CD4-positive, alpha-beta T cell treated with Interleukin-10 for 1 hour (primary cell): Measurements from ENCODE around the gene SUV39H1.
"Not testable (repeated sequence)": the region's sequence is repeated elsewhere in the genome, so short reads cannot be mapped to it uniquely, and the experiment has no call there.

Source experiments
- DNase-seq: peaks from one replicate; pipeline ENCODE4 v3.0.0-alpha.2; 2020

SUV39H1 gene

GRCh38 chrX:48696301-48696908, at the start of gene SUV39H1:
TSS of gene SUV39H1 (plus strand) at chrX:48696734. CDS start at chrX:48696785, 51 bp downstream.
- DNase-seq: peak; percentile 90

- DNase-seq: peak; percentile 64
Measured at GRCh38 chrX:48648336-48648751, 48.2 kb upstream of the SUV39H1 start.

- DNase-seq: no peak
Measured at GRCh38 chrX:48649102-48649501, 47.4 kb upstream of the SUV39H1 start.

- DNase-seq: not testable (repeated sequence)
Measured at GRCh38 chrX:48652055-48652579, 44.4 kb upstream of the SUV39H1 start.

- not testable (repeated sequence) for DNase-seq
Measured at GRCh38 chrX:48654746-48655145, 41.8 kb upstream of the SUV39H1 start.

- not testable (repeated sequence) for DNase-seq
Measured at GRCh38 chrX:48659686-48660085, 36.8 kb upstream of the SUV39H1 start.

- no peak for DNase-seq
Measured at GRCh38 chrX:48663241-48663640, 33.3 kb upstream of the SUV39H1 start.

GRCh38 chrX:48664156-48664555, 32.4 kb upstream of the SUV39H1 start:
- DNase-seq: no peak

GRCh38 chrX:48665991-48666390, 30.5 kb upstream of the SUV39H1 start:
- DNase-seq: no peak

GRCh38 chrX:48666649-48667048, 29.9 kb upstream of the SUV39H1 start:
- no peak for DNase-seq

GRCh38 chrX:48667509-48667908, 29.0 kb upstream of the SUV39H1 start:
- DNase-seq: no peak

- not testable (repeated sequence) for DNase-seq
Measured at GRCh38 chrX:48668187-48668586, 28.3 kb upstream of the SUV39H1 start.

GRCh38 chrX:48676106-48676892, 20.2 kb upstream of the SUV39H1 start:
- peak; percentile 93 for DNase-seq

GRCh38 chrX:48676893-48677270, 19.7 kb upstream of the SUV39H1 start:
- peak; percentile 25 for DNase-seq

- DNase-seq: no peak
Measured at GRCh38 chrX:48677516-48677915, 19.0 kb upstream of the SUV39H1 start.

- peak; percentile 36 for DNase-seq
Measured at GRCh38 chrX:48680467-48680866, 16.1 kb upstream of the SUV39H1 start.

GRCh38 chrX:48680925-48681324, 15.6 kb upstream of the SUV39H1 start:
- DNase-seq: not testable (repeated sequence)

- DNase-seq: no peak
Measured at GRCh38 chrX:48681539-48682183, 14.9 kb upstream of the SUV39H1 start.

- DNase-seq: peak; percentile 7
Measured at GRCh38 chrX:48682795-48683194, 13.7 kb upstream of the SUV39H1 start.

- peak; percentile 68 for DNase-seq
Measured at GRCh38 chrX:48683411-48683982, 13.0 kb upstream of the SUV39H1 start, which contains the start of gene WAS. TSS of gene WAS (plus strand) at chrX:48683799. CDS start at chrX:48683854, 55 bp downstream.

GRCh38 chrX:48684134-48684533, 12.4 kb upstream of the SUV39H1 start:
- DNase-seq: no peak

GRCh38 chrX:48685416-48685815, 11.1 kb upstream of the SUV39H1 start:
- DNase-seq: no peak

- DNase-seq: no peak
Measured at GRCh38 chrX:48688531-48689150, 7.9 kb upstream of the SUV39H1 start.
